Common myeloid progenitor, CD34-positive (primary cell): ENCODE measurements around the gene ISG20L2.

Experiments used
- CTCF ChIA-PET: fragments of 350-600 bp; sonication (Branson Sonifier 250); formaldehyde crosslinking; loops from one replicate; lab custom pipeline; 2021; ENCODE audit warnings: antibody characterized with exemption; lab: Charles Lee
- POLR2A ChIA-PET: fragments of 350-600 bp; sonication (Branson Sonifier 250); formaldehyde crosslinking; loops from one replicate; lab custom pipeline; 2021; ENCODE audit warnings: antibody characterized with exemption; lab: Charles Lee
- DNase-seq, 3 donors: peaks; one replicate each; pipeline versions ENCODE4 v3.0.0 to v3.0.0-alpha.2; 2013
- H3K27ac ChIP-seq, 2 experiments: 1 replicate in 1 of 2; 2 replicates in 1 of 2; pipeline ENCODE4 v1.7.0; 2013; ENCODE audit warnings: inconsistent platforms in 2 of 2, low read length in 2 of 2, mild to moderate bottlenecking in 2 of 2, low read depth in 1 of 2, moderate library complexity in 1 of 2; ENCODE audit not compliant: severe bottlenecking in 2 of 2, insufficient read depth in 1 of 2, poor library complexity in 1 of 2
- H3K27me3 ChIP-seq, 5 experiments: replicated peaks in 2 of 5; 1 replicate in 3 of 5; 2 replicates in 2 of 5; pipeline versions ENCODE4 v1.6.1 to v1.7.0; 2013; ENCODE audit warnings: low read length in 4 of 5, mild to moderate bottlenecking in 2 of 5, moderate library complexity in 2 of 5, inconsistent platforms in 1 of 5; ENCODE audit not compliant: insufficient read depth in 5 of 5, control insufficient read depth in 4 of 5
- H3K36me3 ChIP-seq, 4 experiments: 1 replicate in 2 of 4; 2 replicates in 2 of 4; pipeline versions ENCODE4 v1.6.1 to v1.7.0; 2013; ENCODE audit warnings: low read length in 3 of 4, control low read depth in 1 of 4, mild to moderate bottlenecking in 1 of 4; ENCODE audit not compliant: control insufficient read depth in 4 of 4, insufficient read depth in 4 of 4
- H3K4me1 ChIP-seq, 4 experiments: 1 replicate in 3 of 4; 2 replicates in 1 of 4; pipeline versions ENCODE4 v1.6.1 to v1.7.1; 2013; ENCODE audit warnings: low read length in 3 of 4, mild to moderate bottlenecking in 3 of 4, control low read depth in 1 of 4, inconsistent platforms in 1 of 4, moderate library complexity in 1 of 4; ENCODE audit not compliant: control insufficient read depth in 4 of 4, insufficient read depth in 4 of 4; ENCODE audit errors: control extremely low read depth in 1 of 4
- H3K4me3 ChIP-seq, 7 experiments: 1 replicate in 4 of 7; 2 replicates in 3 of 7; pipeline versions ENCODE4 v1.5.1 to v1.7.0; 2013; ENCODE audit warnings: mild to moderate bottlenecking in 7 of 7, low read length in 6 of 7, moderate library complexity in 6 of 7, inconsistent platforms in 2 of 7, low read depth in 2 of 7, control low read depth in 1 of 7; ENCODE audit not compliant: insufficient read depth in 4 of 7, control insufficient read depth in 1 of 7; ENCODE audit errors: extremely low read depth in 1 of 7
- H3K9me3 ChIP-seq, 5 experiments: 1 replicate in 4 of 5; 2 replicates in 1 of 5; pipeline versions ENCODE4 v1.6.1 to v1.7.1; 2013; ENCODE audit warnings: low read length in 4 of 5, mild to moderate bottlenecking in 2 of 5, inconsistent platforms in 1 of 5, low read depth in 1 of 5, moderate library complexity in 1 of 5; ENCODE audit not compliant: control insufficient read depth in 4 of 5, insufficient read depth in 2 of 5; ENCODE audit errors: control extremely low read depth in 1 of 5
- WGBS: methylation state at CpG from one replicate; pipeline ENCODE4 v1.1.5; 2013; ENCODE audit not compliant: insufficient coverage; 5-methylcytosine and 5-hydroxymethylcytosine counted together

ISG20L2 gene

GRCh38 chr1:156733989-156734584 is 5.5 kb upstream of the ISG20L2 start:
- CTCF ChIA-PET = interaction anchor here (1.1 kb wide), 1 partner anchor 44 kb away, joined by 3 read pairs; no protein-coding TSS in a partner anchor
- no peaks in the 10 kb centered on the region for H3K27me3 ChIP-seq
- DNase-seq = no peak
- 98% methylated on average over 19 of the region's 20 CpGs for WGBS
- H3K27ac ChIP-seq = no peak overlapping the region
- H3K9me3 ChIP-seq = no peaks in the 10 kb centered on the region
- POLR2A ChIA-PET = no interaction called here
- H3K4me1 ChIP-seq = peaks cover 4 to 7% (median 7%) of the 10 kb centered on the region in 4 experiments
- H3K4me3 ChIP-seq = no peak overlapping the region
- peaks cover 16 to 60% (median 33%) of the 10 kb centered on the region in 4 experiments for H3K36me3 ChIP-seq

DNA sequence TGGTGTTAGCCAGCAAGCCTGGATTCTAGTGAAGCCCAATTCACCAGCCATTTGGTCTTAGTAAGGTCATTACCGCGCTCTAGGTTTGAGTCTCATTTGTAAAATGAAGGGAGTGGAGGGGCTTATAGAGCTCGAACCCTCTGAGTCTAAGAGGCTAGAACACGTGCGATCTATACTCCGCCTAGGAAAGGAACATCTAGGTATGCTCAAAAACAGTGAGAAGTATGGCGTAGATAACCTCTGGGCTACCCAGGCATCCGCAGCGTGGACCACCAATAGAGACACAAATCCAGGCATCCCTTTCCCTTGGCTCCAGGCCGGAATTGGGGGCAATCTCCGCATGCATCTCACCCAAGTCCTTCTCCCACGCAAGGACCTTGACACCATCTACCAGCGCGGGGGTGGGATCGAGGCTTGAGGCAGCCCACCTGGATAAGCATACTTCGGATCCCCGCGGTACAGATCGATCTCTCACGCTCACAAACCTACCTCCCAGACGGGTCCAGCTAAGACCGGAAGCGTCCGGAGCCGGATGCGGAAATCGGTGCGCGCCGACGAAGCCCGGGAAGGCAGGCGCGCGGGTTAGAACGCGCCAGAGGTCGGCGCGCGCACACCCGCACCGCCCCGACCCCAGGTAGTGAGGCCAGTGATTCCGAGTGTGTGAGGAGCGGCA is 504 bp downstream of the ISG20L2 start, which contains the start of gene METTL25B:
METTL25B (plus strand) TSS at position 544 of the 673 bp plus-strand sequence. CDS start 636 bp downstream, outside the sequence.
- Histone ChIP-seq H3K4me3 (peak within 1 kb of the TSS; percentile 64 to 98 (median 94)), H3K9me3 (no peaks in the 10 kb centered on the region), H3K36me3 (peaks cover 10 to 36% (median 28%) of the 10 kb centered on the region in 4 experiments), H3K4me1 (peaks cover 24 to 45% (median 39%) of the 10 kb centered on the region in 4 experiments), H3K27ac (peak within 1 kb of the TSS; percentile 76 to 88), H3K27me3 (no peaks in the 10 kb centered on the region)
- peak in 2 of 3 donors; percentile 48 to 81 for DNase-seq
- CTCF ChIA-PET = interaction anchor here (0.8 to 17.7 kb wide), 23 partner anchors 11 to 201 kb away, joined by 3 to 393 read pairs (median 14); partner anchors contain the start of genes CRABP2, HDGF, INSRR and MRPL24
- POLR2A ChIA-PET = interaction anchor here (0.5 to 2.0 kb wide), 9 partner anchors 11 to 649 kb away, joined by 3 to 10 read pairs (median 4); partner anchors contain the start of genes HDGF, MRPL24 and PRCC
- 0% methylated on average over 24 of the region's 46 CpGs for WGBS

DNA sequence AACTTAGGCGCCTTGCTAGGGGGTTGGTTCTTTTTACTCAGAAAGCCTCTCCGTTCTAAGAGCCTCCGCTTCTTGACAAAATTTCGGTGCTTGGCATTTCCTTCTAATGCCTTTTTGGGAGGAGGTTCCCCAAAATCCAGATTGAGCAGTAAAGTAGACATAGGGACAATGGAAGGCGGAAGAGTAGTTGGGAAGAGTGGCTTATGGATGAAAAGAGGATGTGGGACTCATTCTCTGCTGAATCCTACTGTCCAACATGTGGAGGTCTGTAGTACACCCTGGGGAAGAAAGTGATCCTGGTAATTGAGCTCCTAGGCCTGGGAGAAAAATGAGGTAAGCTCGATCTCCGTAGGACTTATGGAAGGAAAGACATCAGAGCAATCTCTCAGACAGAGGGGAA is 1.1 kb downstream of the ISG20L2 start:
- no peaks in the 10 kb centered on the region for H3K9me3 ChIP-seq
- peaks cover 24 to 45% (median 39%) of the 10 kb centered on the region in 4 experiments for H3K4me1 ChIP-seq
- 55% methylated on average over 7 of the region's 7 CpGs for WGBS
- peak overlapping the region; percentile 64 to 98 (median 94) for H3K4me3 ChIP-seq
- ChIA-PET POLR2A (interaction anchor here (0.6 to 1.1 kb wide), 2 partner anchors 14 to 649 kb away, joined by 4 read pairs; partner anchors contain the start of gene MRPL24), CTCF (interaction anchor here (1.0 to 17.7 kb wide), 27 partner anchors 10 to 202 kb away, joined by 3 to 393 read pairs (median 12); partner anchors contain the start of genes CRABP2, HDGF, INSRR and MRPL24)
- H3K36me3 ChIP-seq = peaks cover 13 to 35% (median 28%) of the 10 kb centered on the region in 4 experiments
- peak overlapping the region in 1 of 2 experiments; percentile 82 for H3K27ac ChIP-seq
- no peaks in the 10 kb centered on the region for H3K27me3 ChIP-seq
- no peak for DNase-seq

- Histone ChIP-seq H3K4me1 (peaks cover 24 to 45% (median 39%) of the 10 kb centered on the region in 4 experiments), H3K4me3 (peak overlapping the region in 4 of 7 experiments; percentile 93 to 98 (median 94)), H3K27ac (peak overlapping the region in 1 of 2 experiments; percentile 4), H3K27me3 (no peaks in the 10 kb centered on the region), H3K9me3 (no peaks in the 10 kb centered on the region), H3K36me3 (peaks cover 13 to 32% (median 29%) of the 10 kb centered on the region in 4 experiments)
- 72% methylated on average over 14 of the region's 15 CpGs for WGBS
- CTCF ChIA-PET = interaction anchor here (0.7 to 17.7 kb wide), 58 partner anchors 9 to 205 kb away, joined by 3 to 393 read pairs (median 6); partner anchors contain the start of genes CRABP2, HDGF, INSRR and MRPL24
- POLR2A ChIA-PET = interaction anchor here (0.7 to 1.3 kb wide), 3 partner anchors 20 to 133 kb away, joined by 3 to 9 read pairs (median 3); no protein-coding TSS in a partner anchor
- peak; percentile 52 to 66 (median 60) for DNase-seq
These were observed 1.9 kb downstream of the ISG20L2 start for GRCh38 chr1:156726549-156727226.

- no peaks in the 10 kb centered on the region for H3K27me3 ChIP-seq
- peak overlapping the region in 6 of 7 experiments; percentile 33 to 93 (median 57) for H3K4me3 ChIP-seq
- no peaks in the 10 kb centered on the region for H3K9me3 ChIP-seq
- peak; percentile 81 to 89 (median 83) for DNase-seq
- ChIA-PET POLR2A (interaction anchor here (1.1 to 1.3 kb wide), 2 partner anchors 36 to 134 kb away, joined by 3 to 9 read pairs; no protein-coding TSS in a partner anchor), CTCF (interaction anchor here (0.6 to 17.7 kb wide), 58 partner anchors 8 to 206 kb away, joined by 3 to 393 read pairs (median 5); partner anchors contain the start of genes CRABP2, HDGF, INSRR and MRPL24)
- peaks cover 18 to 39% (median 33%) of the 10 kb centered on the region in 4 experiments for H3K36me3 ChIP-seq
- WGBS = 19% methylated on average over 16 of the region's 18 CpGs
- peaks cover 24 to 45% (median 39%) of the 10 kb centered on the region in 4 experiments for H3K4me1 ChIP-seq
- H3K27ac ChIP-seq = peak overlapping the region in 1 of 2 experiments; percentile 4
These were observed 2.8 kb downstream of the ISG20L2 start for GRCh38 chr1:156725683-156726280.

- no peak overlapping the region for H3K4me3 ChIP-seq
- POLR2A ChIA-PET = no interaction called here
- no peak for DNase-seq
- WGBS = no CpG with 5 or more reads among the region's 4 CpGs
- H3K9me3 ChIP-seq = no peaks in the 10 kb centered on the region
- H3K36me3 ChIP-seq = peaks cover 20 to 42% (median 34%) of the 10 kb centered on the region in 4 experiments
- no peak overlapping the region for H3K27ac ChIP-seq
- CTCF ChIA-PET = interaction anchor here (0.9 to 17.7 kb wide), 4 partner anchors 8 to 98 kb away, joined by 3 to 393 read pairs (median 4); partner anchors contain the start of gene NES
- H3K27me3 ChIP-seq = no peaks in the 10 kb centered on the region
- peaks cover 8 to 18% (median 15%) of the 10 kb centered on the region in 4 experiments for H3K4me1 ChIP-seq
These were observed 7.0 kb downstream of the ISG20L2 start for GRCh38 chr1:156721535-156721934.
